Hematopoietic multipotent progenitor cell treated with erythropoietin and hydrocortisone succinate and interleukin-3 and kit ligand, for 17 days (in vitro differentiated cells): ENCODE results near the gene TRAPPC14.
"Not testable (repeated sequence)": the region's sequence is repeated elsewhere in the genome, so short reads cannot be mapped to it uniquely, and the experiment has no call there.

ENCODE experiments used
- DNase-seq: peaks from one replicate; pipeline ENCODE4 v3.0.0-alpha.2; 2015; ENCODE audit warnings: low spot score

TRAPPC14 gene

GRCh38 chr7:100158229-100159098 is at the start of gene TRAPPC14:
TSS of gene TRAPPC14 (minus strand) at chr7:100158723. CDS start at chr7:100158499, 224 bp downstream.
- DNase-seq = peak; percentile 62

GRCh38 chr7:100204454-100204853 is 45.9 kb upstream of the TRAPPC14 start:
- no peak for DNase-seq

GRCh38 chr7:100200693-100201092 is 42.2 kb upstream of the TRAPPC14 start:
- no peak for DNase-seq

GRCh38 chr7:100198266-100198665 is 39.7 kb upstream of the TRAPPC14 start:
- DNase-seq = no peak

- not testable (repeated sequence) for DNase-seq
Measured at GRCh38 chr7:100195901-100196322, 37.4 kb upstream of the TRAPPC14 start.

GRCh38 chr7:100195222-100195621 is 36.7 kb upstream of the TRAPPC14 start:
- no peak for DNase-seq

GRCh38 chr7:100192969-100193368 is 34.4 kb upstream of the TRAPPC14 start:
- no peak for DNase-seq

- DNase-seq = not testable (repeated sequence)
Measured at GRCh38 chr7:100192281-100192862, 33.8 kb upstream of the TRAPPC14 start.

GRCh38 chr7:100191775-100192174 is 33.3 kb upstream of the TRAPPC14 start:
- no peak for DNase-seq

- peak; percentile 27 for DNase-seq
Measured at GRCh38 chr7:100190048-100190711, 31.7 kb upstream of the TRAPPC14 start.

GRCh38 chr7:100189061-100189460 is 30.5 kb upstream of the TRAPPC14 start:
- DNase-seq = no peak

- no peak for DNase-seq
Measured at GRCh38 chr7:100185726-100186125, 27.2 kb upstream of the TRAPPC14 start.

GRCh38 chr7:100183090-100183489 is 24.6 kb upstream of the TRAPPC14 start:
- DNase-seq = not testable (repeated sequence)

GRCh38 chr7:100182616-100183015 is 24.1 kb upstream of the TRAPPC14 start:
- DNase-seq = not testable (repeated sequence)

GRCh38 chr7:100180084-100180483 is 21.6 kb upstream of the TRAPPC14 start:
- not testable (repeated sequence) for DNase-seq

GRCh38 chr7:100177045-100178001 is 18.8 kb upstream of the TRAPPC14 start, which contains the start of the genes GPC2 and STAG3:
TSS of gene GPC2 (minus strand) at chr7:100177381. CDS start at chr7:100177199, 182 bp downstream.
TSS of gene STAG3 (plus strand) at chr7:100177918. CDS start at chr7:100180557, 2,639 bp downstream.
- peak; percentile 83 for DNase-seq

- DNase-seq = no peak
Measured at GRCh38 chr7:100176096-100177044, 17.8 kb upstream of the TRAPPC14 start.

- DNase-seq = no peak
Measured at GRCh38 chr7:100175296-100175935, 16.9 kb upstream of the TRAPPC14 start.

- no peak for DNase-seq
Measured at GRCh38 chr7:100174582-100174981, 16.1 kb upstream of the TRAPPC14 start.
